KOPT-K1 (cell line): ENCODE measurements around the gene IL13RA1.
"Not testable (repeated sequence)": the region's sequence is repeated elsewhere in the genome, so short reads cannot be mapped to it uniquely, and the experiment has no call there.

Experiments
- H3K27ac ChIP-seq: fragments of 200-600 bp; sonication (generic); 2 replicates; pipeline ENCODE4 v1.5.1; 2016; ENCODE audit warnings: antibody characterized with exemption, mild to moderate bottlenecking, low read depth, low read length; ENCODE audit not compliant: poor library complexity, severe bottlenecking
- H3K36me3 ChIP-seq: fragments of 200-600 bp; sonication (generic); 2 replicates; pipeline ENCODE4 v1.5.1; 2017; ENCODE audit warnings: antibody characterized with exemption, mild to moderate bottlenecking, low read length, moderate library complexity; ENCODE audit not compliant: insufficient read depth
- H3K9me3 ChIP-seq: fragments of 200-600 bp; sonication (generic); 2 replicates; pipeline ENCODE4 v1.5.1; 2017; ENCODE audit warnings: antibody characterized with exemption, low read length, mild to moderate bottlenecking; ENCODE audit not compliant: insufficient read depth, poor library complexity, severe bottlenecking

The IL13RA1 gene

GRCh38 chrX:118795528-118796280, 68.3 kb downstream of the IL13RA1 start:
- Histone ChIP-seq H3K27ac (no peak overlapping the region), H3K36me3 (no peaks in the 10 kb centered on the region), H3K9me3 (no peaks in the 10 kb centered on the region)

GRCh38 chrX:118802857-118803256, 75.5 kb downstream of the IL13RA1 start:
- H3K27ac ChIP-seq, result no peak overlapping the region
- peaks cover 5% of the 10 kb centered on the region for H3K9me3 ChIP-seq
- no peaks in the 10 kb centered on the region for H3K36me3 ChIP-seq

GRCh38 chrX:118807151-118808017, 80.0 kb downstream of the IL13RA1 start:
- H3K9me3 ChIP-seq, result peaks cover 5% of the 10 kb centered on the region
- no peak overlapping the region for H3K27ac ChIP-seq
- no peaks in the 10 kb centered on the region for H3K36me3 ChIP-seq

- H3K27ac ChIP-seq, H3K36me3 ChIP-seq, H3K9me3 ChIP-seq: not testable (repeated sequence)
Measured at GRCh38 chrX:118817257-118817656, 89.9 kb downstream of the IL13RA1 start.

GRCh38 chrX:118823263-118824172, 96.1 kb downstream of the IL13RA1 start, which contains the start of gene ZCCHC12:
ZCCHC12 (plus strand) TSS chrX:118823824; CDS start chrX:118825245, 1,421 bp downstream.
- Histone ChIP-seq H3K9me3 (no peaks in the 10 kb centered on the region), H3K36me3 (no peaks in the 10 kb centered on the region)

GRCh38 chrX:118824173-118824730, 96.8 kb downstream of the IL13RA1 start:
- no peak overlapping the region for H3K27ac ChIP-seq
- H3K36me3 ChIP-seq, result no peaks in the 10 kb centered on the region
- H3K9me3 ChIP-seq, result no peaks in the 10 kb centered on the region

More at GRCh38 chrX:118823263-118824172, 96.1 kb downstream of the IL13RA1 start, which contains the start of gene ZCCHC12:
- H3K27ac ChIP-seq, result no peak within 1 kb of the TSS

- Histone ChIP-seq H3K27ac (no peak overlapping the region), H3K9me3 (no peaks in the 10 kb centered on the region), H3K36me3 (no peaks in the 10 kb centered on the region)
Measured at GRCh38 chrX:118825227-118825626, 97.8 kb downstream of the IL13RA1 start.

- no peak overlapping the region for H3K27ac ChIP-seq
- no peaks in the 10 kb centered on the region for H3K9me3 ChIP-seq
- no peaks in the 10 kb centered on the region for H3K36me3 ChIP-seq
Measured at GRCh38 chrX:118839334-118839958, 112.0 kb downstream of the IL13RA1 start.
